HEK293T (cell line): ENCODE measurements around the gene LUC7L.

Experiments
- SUZ12 ChIP-seq: fragments of 450-650 bp; IDR thresholded peaks from 2 replicates; pipeline ENCODE4 v1.6.1; 2016; ENCODE audit warnings: mild to moderate bottlenecking
- TARDBP ChIP-seq: fragments of 450-650 bp; IDR thresholded peaks from 2 replicates; pipeline ENCODE4 v1.6.1; 2016

GRCh38 chr16:229731-230281, 557 bp upstream of the LUC7L start:
- TF ChIP-seq SUZ12 (no peak), TARDBP (no peak)
